GM12878 (cell line): ENCODE measurements around the gene TRMU. TPM values are rescaled to one million over a fixed set of nuclear protein-coding genes. Genes with fewer than 3 reads are reported as not detected.

Source experiments
- ATAC-seq: fragments of 200-7000 bp; cut with Tn5 transposase; 3 replicates; pipeline ENCODE4 v1.9.1; 2020; ENCODE audit warnings: mild to moderate bottlenecking, moderate library complexity
- BruUV-seq: library from RNA; stranded (reverse); fragments of 400-500 nt; replicated peaks from 2 replicates; lab custom pipeline; 2021; lab: Mats Ljungman, UMichigan
- CTCF ChIA-PET: fragments of 300-600 bp; sonication (Branson Sonifier 250); formaldehyde crosslinking; extraction: SDS; loops from one replicate; lab custom pipeline; 2021; ENCODE audit warnings: inconsistent platforms; lab: Yijun Ruan, JAX
- POLR2A ChIA-PET: fragments of 350-600 bp; formaldehyde crosslinking; extraction: SDS; loops from one replicate; lab custom pipeline; 2021; ENCODE audit warnings: inconsistent platforms; lab: Charles Lee
- RAD21 ChIA-PET: fragments of 300-600 bp; sonication (Branson Sonifier 250); formaldehyde crosslinking; loops from one replicate; lab custom pipeline; 2023; ENCODE audit warnings: antibody characterized with exemption; ENCODE audit not compliant: unreplicated experiment; lab: Charles Lee
- SMC1A ChIA-PET: fragments of 300-600 bp; sonication (Branson Sonifier 250); formaldehyde crosslinking; loops from one replicate; lab custom pipeline; 2023; ENCODE audit not compliant: unreplicated experiment, uncharacterized antibody; lab: Charles Lee
- DNase-seq: peaks from one replicate; pipeline ENCODE4 v3.0.0-alpha.2; 2011; ENCODE audit warnings: low read depth, low spot score
- FAIRE-seq: peaks from 3 replicates; lab custom pipeline; 2011; peaks lifted over from hg19 to GRCh38; lab: Jason Lieb, UNC
- H2AFZ ChIP-seq: 2 replicates; pipeline ENCODE4 v1.6.0; 2011; ENCODE audit warnings: low read depth, low read length, control low read depth; ENCODE audit not compliant: control insufficient read depth
- H3K27ac ChIP-seq: 2 replicates; pipeline ENCODE4 v1.5.1; 2011; ENCODE audit warnings: control low read depth; ENCODE audit not compliant: control insufficient read depth, insufficient read depth
- H3K27me3 ChIP-seq, 2 experiments: replicated peaks in 1 of 2; 2 replicates each; pipeline versions ENCODE4 v1.6.0 to v1.6.1; 2011; ENCODE audit warnings: low read length in 1 of 2; ENCODE audit not compliant: control insufficient read depth in 2 of 2, insufficient read depth in 2 of 2
- H3K36me3 ChIP-seq, 2 experiments: 2 replicates each; pipeline ENCODE4 v1.5.1; 2011; ENCODE audit warnings: low read length in 1 of 2; ENCODE audit not compliant: control insufficient read depth in 2 of 2, insufficient read depth in 2 of 2
- H3K4me1 ChIP-seq: 2 replicates; pipeline ENCODE4 v1.6.1; 2011; ENCODE audit warnings: mild to moderate bottlenecking, low read length, moderate library complexity, mixed read lengths; ENCODE audit not compliant: control insufficient read depth, insufficient read depth
- H3K4me2 ChIP-seq: 2 replicates; pipeline ENCODE4 v1.6.0; 2011; ENCODE audit warnings: control low read depth; ENCODE audit not compliant: control insufficient read depth, insufficient read depth
- H3K4me3 ChIP-seq: fragments of 200-600 bp; sonication (generic); 2 replicates; pipeline ENCODE4 v1.5.1; 2016
- H3K79me2 ChIP-seq: 2 replicates; pipeline ENCODE4 v1.6.0; 2011; ENCODE audit warnings: low read length; ENCODE audit not compliant: control insufficient read depth, insufficient read depth
- H3K9ac ChIP-seq: 2 replicates; pipeline ENCODE4 v1.8.0; 2011; ENCODE audit warnings: low read length, control low read depth, mixed read lengths; ENCODE audit not compliant: control insufficient read depth, insufficient read depth
- H3K9me3 ChIP-seq: replicated peaks from 3 replicates; pipeline ENCODE4 v1.5.1; 2011; ENCODE audit warnings: mild to moderate bottlenecking, low read length; ENCODE audit not compliant: control insufficient read depth, insufficient read depth
- H4K20me1 ChIP-seq: 2 replicates; pipeline ENCODE4 v1.6.0; 2011; ENCODE audit not compliant: control insufficient read depth, insufficient read depth
- FOS ChIP-seq: IDR thresholded peaks from 3 replicates; pipeline ENCODE4 v1.6.1; 2011; ENCODE audit warnings: borderline replicate concordance; ENCODE audit not compliant: insufficient read length; ENCODE audit errors: extremely low read depth
- POLR2AphosphoS5 ChIP-seq: IDR thresholded peaks from 2 replicates; pipeline ENCODE4 v1.6.1; 2011; ENCODE audit warnings: mild to moderate bottlenecking, low read length, inconsistent platforms
- WGBS: methylation state at CpG from one replicate; pipeline ENCODE4 v1.1.6; 2016; ENCODE audit warnings: low lambda C conversion rate; ENCODE audit not compliant: insufficient replicate concordance, insufficient coverage; ENCODE audit errors: missing lambda C conversion rate; 5-methylcytosine and 5-hydroxymethylcytosine counted together
- in situ Hi-C: fragments of 300-500 bp; cut with MboI; formaldehyde crosslinking; loops from 9 replicates; pipeline ENCODE4 v1.14.3; 2018; ENCODE audit warnings: mixed read lengths
- intact Hi-C: fragments of 100-400 bp; cut with micrococcal nuclease; formaldehyde crosslinking; loops from one replicate; pipeline ENCODE4 v1.14.2; 2022; ENCODE audit not compliant: unreplicated experiment
- polyA plus RNA-seq, 11 experiments: library from polyadenylated mRNA; depleted of rRNA in 4 of 11; unstranded in 6 of 11; stranded (reverse) in 5 of 11; fragments of >200 nt; fragmentation: Nextera tagmentation in 4 of 11; fragmentation: Illumina TruSeq in 1 of 11; extraction: Ambion mirVana in 4 of 11; extraction: Trizol in 1 of 11; gene quantifications; 1 replicate in 1 of 11; 2 replicates in 10 of 11; pipeline versions ENCODE4 v1.2.1 to v1.2.3, GENCODE V29; 2011 to 2016; ENCODE audit warnings: inconsistent platforms in 2 of 11, missing spikeins in 2 of 11, low read depth in 1 of 11
- total RNA-seq, 4 experiments: library from RNA; depleted of rRNA in 3 of 4; stranded (reverse); fragments of >200 nt in 3 of 4; fragmentation: Illumina TruSeq in 1 of 4; extraction: Trizol in 1 of 4; gene quantifications; 2 replicates each; pipeline versions ENCODE4 v1.2.1 to v1.2.3, GENCODE V29; 2013 to 2021
- TF ChIP-seq, protein P1 (sequence below): IDR thresholded peaks from 2 replicates; pipeline ENCODE4 v1.6.1; 2012; ENCODE audit warnings: improper control_type of control experiment, low read depth, low read length; ENCODE audit not compliant: insufficient replicate concordance
- TF ChIP-seq, protein P2 (sequence below): fragments of 450-650 bp; IDR thresholded peaks from 2 replicates; pipeline ENCODE4 v1.6.1; 2014; ENCODE audit warnings: mild to moderate bottlenecking
- TF ChIP-seq, protein P3 (sequence below): fragments of 450-650 bp; IDR thresholded peaks from 2 replicates; pipeline ENCODE4 v1.6.1; 2016; ENCODE audit warnings: mild to moderate bottlenecking

TRMU gene
- total and polyA plus RNA-seq, 10 of the 15 experiments (the other 5 are each of a cell fraction or from before 2014, with no cell fraction given): 3.5 to 57.0 (median 44.0) TPM

DNA sequence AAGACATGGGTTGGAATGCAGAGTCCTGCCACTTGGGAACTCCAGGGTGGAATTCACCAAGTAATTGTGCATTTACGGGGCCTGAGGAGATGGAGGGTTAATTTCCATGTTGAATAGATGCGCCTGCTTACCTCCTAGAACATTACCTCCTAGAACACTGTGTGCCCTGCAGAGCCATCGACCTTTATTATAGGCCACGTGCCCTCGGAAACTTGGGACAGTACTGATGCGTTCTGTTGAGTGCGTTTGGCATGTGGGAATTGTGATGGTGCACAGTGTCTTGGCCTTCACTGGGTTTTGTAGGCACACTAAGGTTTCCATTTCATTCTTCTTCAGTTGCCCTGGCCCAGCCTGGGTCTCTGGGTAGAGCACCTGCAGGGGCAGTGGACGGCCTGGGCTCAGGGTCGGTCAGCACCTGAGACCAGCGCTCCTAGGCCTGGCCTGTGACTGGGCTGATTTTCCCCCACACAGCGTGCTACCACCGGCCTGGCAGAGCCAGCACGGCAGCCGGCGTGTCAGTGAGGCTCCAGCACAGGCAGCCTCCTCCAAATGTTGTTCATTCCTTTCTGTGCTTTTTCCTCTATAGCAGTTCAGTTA is 12.7 kb downstream of the TRMU start:
- ChIA-PET RAD21 (no interaction called here), POLR2A (no interaction called here), CTCF (no interaction called here), SMC1A (no interaction called here)
- no peak overlapping the region for H3K27ac ChIP-seq
- no peak for ATAC-seq
- FAIRE-seq: no peak
- no peaks in the 10 kb centered on the region for H4K20me1 ChIP-seq
- H3K4me1 ChIP-seq: no peaks in the 10 kb centered on the region
- intact Hi-C loops: no loop called here
- no peak overlapping the region for H2AFZ ChIP-seq
- H3K27me3 ChIP-seq: no peaks in the 10 kb centered on the region
- H3K9ac ChIP-seq: no peak overlapping the region
- no peaks in the 10 kb centered on the region for H3K9me3 ChIP-seq
- no peak overlapping the region for H3K4me3 ChIP-seq
- no peaks in the 10 kb centered on the region for H3K79me2 ChIP-seq
- TF ChIP-seq, protein P1, sequence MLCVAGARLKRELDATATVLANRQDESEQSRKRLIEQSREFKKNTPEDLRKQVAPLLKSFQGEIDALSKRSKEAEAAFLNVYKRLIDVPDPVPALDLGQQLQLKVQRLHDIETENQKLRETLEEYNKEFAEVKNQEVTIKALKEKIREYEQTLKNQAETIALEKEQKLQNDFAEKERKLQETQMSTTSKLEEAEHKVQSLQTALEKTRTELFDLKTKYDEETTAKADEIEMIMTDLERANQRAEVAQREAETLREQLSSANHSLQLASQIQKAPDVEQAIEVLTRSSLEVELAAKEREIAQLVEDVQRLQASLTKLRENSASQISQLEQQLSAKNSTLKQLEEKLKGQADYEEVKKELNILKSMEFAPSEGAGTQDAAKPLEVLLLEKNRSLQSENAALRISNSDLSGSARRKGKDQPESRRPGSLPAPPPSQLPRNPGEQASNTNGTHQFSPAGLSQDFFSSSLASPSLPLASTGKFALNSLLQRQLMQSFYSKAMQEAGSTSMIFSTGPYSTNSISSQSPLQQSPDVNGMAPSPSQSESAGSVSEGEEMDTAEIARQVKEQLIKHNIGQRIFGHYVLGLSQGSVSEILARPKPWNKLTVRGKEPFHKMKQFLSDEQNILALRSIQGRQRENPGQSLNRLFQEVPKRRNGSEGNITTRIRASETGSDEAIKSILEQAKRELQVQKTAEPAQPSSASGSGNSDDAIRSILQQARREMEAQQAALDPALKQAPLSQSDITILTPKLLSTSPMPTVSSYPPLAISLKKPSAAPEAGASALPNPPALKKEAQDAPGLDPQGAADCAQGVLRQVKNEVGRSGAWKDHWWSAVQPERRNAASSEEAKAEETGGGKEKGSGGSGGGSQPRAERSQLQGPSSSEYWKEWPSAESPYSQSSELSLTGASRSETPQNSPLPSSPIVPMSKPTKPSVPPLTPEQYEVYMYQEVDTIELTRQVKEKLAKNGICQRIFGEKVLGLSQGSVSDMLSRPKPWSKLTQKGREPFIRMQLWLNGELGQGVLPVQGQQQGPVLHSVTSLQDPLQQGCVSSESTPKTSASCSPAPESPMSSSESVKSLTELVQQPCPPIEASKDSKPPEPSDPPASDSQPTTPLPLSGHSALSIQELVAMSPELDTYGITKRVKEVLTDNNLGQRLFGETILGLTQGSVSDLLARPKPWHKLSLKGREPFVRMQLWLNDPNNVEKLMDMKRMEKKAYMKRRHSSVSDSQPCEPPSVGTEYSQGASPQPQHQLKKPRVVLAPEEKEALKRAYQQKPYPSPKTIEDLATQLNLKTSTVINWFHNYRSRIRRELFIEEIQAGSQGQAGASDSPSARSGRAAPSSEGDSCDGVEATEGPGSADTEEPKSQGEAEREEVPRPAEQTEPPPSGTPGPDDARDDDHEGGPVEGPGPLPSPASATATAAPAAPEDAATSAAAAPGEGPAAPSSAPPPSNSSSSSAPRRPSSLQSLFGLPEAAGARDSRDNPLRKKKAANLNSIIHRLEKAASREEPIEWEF: no peak
- TF ChIP-seq FOS: no peak
- TF ChIP-seq, protein P2, sequence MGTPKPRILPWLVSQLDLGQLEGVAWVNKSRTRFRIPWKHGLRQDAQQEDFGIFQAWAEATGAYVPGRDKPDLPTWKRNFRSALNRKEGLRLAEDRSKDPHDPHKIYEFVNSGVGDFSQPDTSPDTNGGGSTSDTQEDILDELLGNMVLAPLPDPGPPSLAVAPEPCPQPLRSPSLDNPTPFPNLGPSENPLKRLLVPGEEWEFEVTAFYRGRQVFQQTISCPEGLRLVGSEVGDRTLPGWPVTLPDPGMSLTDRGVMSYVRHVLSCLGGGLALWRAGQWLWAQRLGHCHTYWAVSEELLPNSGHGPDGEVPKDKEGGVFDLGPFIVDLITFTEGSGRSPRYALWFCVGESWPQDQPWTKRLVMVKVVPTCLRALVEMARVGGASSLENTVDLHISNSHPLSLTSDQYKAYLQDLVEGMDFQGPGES: no peak
- no peak for TF ChIP-seq POLR2AphosphoS5
- TF ChIP-seq, protein P3, sequence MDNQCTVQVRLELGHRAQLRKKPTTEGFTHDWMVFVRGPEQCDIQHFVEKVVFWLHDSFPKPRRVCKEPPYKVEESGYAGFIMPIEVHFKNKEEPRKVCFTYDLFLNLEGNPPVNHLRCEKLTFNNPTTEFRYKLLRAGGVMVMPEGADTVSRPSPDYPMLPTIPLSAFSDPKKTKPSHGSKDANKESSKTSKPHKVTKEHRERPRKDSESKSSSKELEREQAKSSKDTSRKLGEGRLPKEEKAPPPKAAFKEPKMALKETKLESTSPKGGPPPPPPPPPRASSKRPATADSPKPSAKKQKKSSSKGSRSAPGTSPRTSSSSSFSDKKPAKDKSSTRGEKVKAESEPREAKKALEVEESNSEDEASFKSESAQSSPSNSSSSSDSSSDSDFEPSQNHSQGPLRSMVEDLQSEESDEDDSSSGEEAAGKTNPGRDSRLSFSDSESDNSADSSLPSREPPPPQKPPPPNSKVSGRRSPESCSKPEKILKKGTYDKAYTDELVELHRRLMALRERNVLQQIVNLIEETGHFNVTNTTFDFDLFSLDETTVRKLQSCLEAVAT: no peak
- no peak for DNase-seq
- 95% methylated on average over 14 of the region's 15 CpGs for WGBS
- H3K4me2 ChIP-seq: no peak overlapping the region
- in situ Hi-C loops: no loop called here
- peaks cover 24 to 45% of the 10 kb centered on the region in 2 experiments for H3K36me3 ChIP-seq
- no TSS peak for BruUV-seq
